ENCODE data around the gene CAMK2B.

Gene CAMK2B

GRCh38 chr7:44293561-44294324, 31.7 kb downstream of the CAMK2B start:
- in situ Hi-C loops (cut with MboI; ENCODE audit: low pct_unique_long_range_greater_than_20kb, low sequenced_read_pairs, unreplicated experiment): no loop called here
- TF ChIP-seq, protein P1, sequence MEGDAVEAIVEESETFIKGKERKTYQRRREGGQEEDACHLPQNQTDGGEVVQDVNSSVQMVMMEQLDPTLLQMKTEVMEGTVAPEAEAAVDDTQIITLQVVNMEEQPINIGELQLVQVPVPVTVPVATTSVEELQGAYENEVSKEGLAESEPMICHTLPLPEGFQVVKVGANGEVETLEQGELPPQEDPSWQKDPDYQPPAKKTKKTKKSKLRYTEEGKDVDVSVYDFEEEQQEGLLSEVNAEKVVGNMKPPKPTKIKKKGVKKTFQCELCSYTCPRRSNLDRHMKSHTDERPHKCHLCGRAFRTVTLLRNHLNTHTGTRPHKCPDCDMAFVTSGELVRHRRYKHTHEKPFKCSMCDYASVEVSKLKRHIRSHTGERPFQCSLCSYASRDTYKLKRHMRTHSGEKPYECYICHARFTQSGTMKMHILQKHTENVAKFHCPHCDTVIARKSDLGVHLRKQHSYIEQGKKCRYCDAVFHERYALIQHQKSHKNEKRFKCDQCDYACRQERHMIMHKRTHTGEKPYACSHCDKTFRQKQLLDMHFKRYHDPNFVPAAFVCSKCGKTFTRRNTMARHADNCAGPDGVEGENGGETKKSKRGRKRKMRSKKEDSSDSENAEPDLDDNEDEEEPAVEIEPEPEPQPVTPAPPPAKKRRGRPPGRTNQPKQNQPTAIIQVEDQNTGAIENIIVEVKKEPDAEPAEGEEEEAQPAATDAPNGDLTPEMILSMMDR (IDR thresholded peaks at IDR 0.05; ENCODE audit: extremely low read depth, insufficient read depth, missing control alignments): no peak
- no peak for DNase-seq (ENCODE audit: low spot score)

GRCh38 chr7:44292876-44293560, 32.4 kb downstream of the CAMK2B start:
- TF ChIP-seq, protein P1 (IDR thresholded peaks at IDR 0.05; ENCODE audit: extremely low read depth, insufficient read depth, missing control alignments): no peak
- no peak for DNase-seq (ENCODE audit: low spot score)
- in situ Hi-C loops (cut with MboI; ENCODE audit: low pct_unique_long_range_greater_than_20kb, low sequenced_read_pairs, unreplicated experiment): no loop called here

GRCh38 chr7:44292420-44292817, 33.0 kb downstream of the CAMK2B start:
- in situ Hi-C loops (cut with MboI; ENCODE audit: low pct_unique_long_range_greater_than_20kb, low sequenced_read_pairs, unreplicated experiment): no loop called here
- TF ChIP-seq, protein P1 (IDR thresholded peaks at IDR 0.05; ENCODE audit: extremely low read depth, insufficient read depth, missing control alignments): no peak

GRCh38 chr7:44291733-44292419, 33.5 kb downstream of the CAMK2B start:
- in situ Hi-C loops (cut with MboI; ENCODE audit: low pct_unique_long_range_greater_than_20kb, low sequenced_read_pairs, unreplicated experiment): no loop called here
- no peak for DNase-seq (ENCODE audit: low spot score)
- TF ChIP-seq, protein P1 (IDR thresholded peaks at IDR 0.05; ENCODE audit: extremely low read depth, insufficient read depth, missing control alignments): no peak

More at GRCh38 chr7:44292420-44292817, 33.0 kb downstream of the CAMK2B start:
- no peak for DNase-seq (ENCODE audit: low spot score)

- DNase-seq (ENCODE audit: low spot score): no peak
- TF ChIP-seq, protein P1 (IDR thresholded peaks at IDR 0.05; ENCODE audit: extremely low read depth, insufficient read depth, missing control alignments): no peak
- in situ Hi-C loops (cut with MboI; ENCODE audit: low pct_unique_long_range_greater_than_20kb, low sequenced_read_pairs, unreplicated experiment): no loop called here
Measured at GRCh38 chr7:44291066-44291732, 34.2 kb downstream of the CAMK2B start.

- no peak for DNase-seq (ENCODE audit: low spot score)
- in situ Hi-C loops (cut with MboI; ENCODE audit: low pct_unique_long_range_greater_than_20kb, low sequenced_read_pairs, unreplicated experiment): no loop called here
- TF ChIP-seq, protein P1 (IDR thresholded peaks at IDR 0.05; ENCODE audit: extremely low read depth, insufficient read depth, missing control alignments): no peak
Measured at GRCh38 chr7:44290252-44290620, 35.2 kb downstream of the CAMK2B start.

Measured in GM13977 (cell line).